Activated T-helper 1 cell treated with anti-CD3 and anti-CD28 coated beads, Interleukin-2, amount 50 U/mL, for 16 hours (primary cell): ENCODE data around the gene NDOR1.
A peak's percentile ranks its signal among the peaks of the same experiment; 100 is the strongest.

ENCODE experiments used
- DNase-seq, 2 donors: peaks; one replicate each; pipeline ENCODE4 v3.0.0-alpha.2; 2020; ENCODE audit warnings: low read depth in 1 of 2, low spot score in 1 of 2

The NDOR1 gene

GRCh38 chr9:137198051-137198901, 7.2 kb upstream of the NDOR1 start:
- no peak for DNase-seq

GRCh38 chr9:137198902-137199283, 6.6 kb upstream of the NDOR1 start:
- DNase-seq = no peak

GRCh38 chr9:137199411-137200121, 5.9 kb upstream of the NDOR1 start:
- no peak for DNase-seq

- peak; percentile 93 to 98 for DNase-seq
Measured at GRCh38 chr9:137200311-137201204, 4.9 kb upstream of the NDOR1 start, which contains the start of gene TPRN. TSS of gene TPRN (minus strand) at chr9:137200741. CDS start at chr9:137200711, 30 bp downstream.

GRCh38 chr9:137201205-137201868, 4.2 kb upstream of the NDOR1 start:
- DNase-seq = no peak

- no peak for DNase-seq
Measured at GRCh38 chr9:137202966-137203365, 2.5 kb upstream of the NDOR1 start.

- no peak for DNase-seq
Measured at GRCh38 chr9:137204731-137205125, 772 bp upstream of the NDOR1 start.

- no peak for DNase-seq
Measured at GRCh38 chr9:137206602-137207001, 1.1 kb downstream of the NDOR1 start.

- no peak for DNase-seq
Measured at GRCh38 chr9:137211532-137211931, 6.0 kb downstream of the NDOR1 start.

- DNase-seq = no peak
Measured at GRCh38 chr9:137212520-137212919, 7.0 kb downstream of the NDOR1 start.

GRCh38 chr9:137213160-137214060, 7.9 kb downstream of the NDOR1 start:
- no peak for DNase-seq

- no peak for DNase-seq
Measured at GRCh38 chr9:137214620-137215019, 9.1 kb downstream of the NDOR1 start.

GRCh38 chr9:137215196-137215986, 9.9 kb downstream of the NDOR1 start:
- no peak for DNase-seq

GRCh38 chr9:137216188-137216965, 10.9 kb downstream of the NDOR1 start:
- DNase-seq = no peak

GRCh38 chr9:137217276-137218211, 12.0 kb downstream of the NDOR1 start:
- DNase-seq = no peak

GRCh38 chr9:137218212-137218753, 12.8 kb downstream of the NDOR1 start:
- DNase-seq = no peak

- DNase-seq = no peak
Measured at GRCh38 chr9:137218754-137219271, 13.3 kb downstream of the NDOR1 start.
